Measurements from ENCODE around the gene HGD.
A peak's percentile ranks its signal among the peaks of the same experiment; 100 is the strongest.
"Not testable (repeated sequence)": the region's sequence is repeated elsewhere in the genome, so short reads cannot be mapped to it uniquely, and the experiment has no call there.

The HGD gene

DNA sequence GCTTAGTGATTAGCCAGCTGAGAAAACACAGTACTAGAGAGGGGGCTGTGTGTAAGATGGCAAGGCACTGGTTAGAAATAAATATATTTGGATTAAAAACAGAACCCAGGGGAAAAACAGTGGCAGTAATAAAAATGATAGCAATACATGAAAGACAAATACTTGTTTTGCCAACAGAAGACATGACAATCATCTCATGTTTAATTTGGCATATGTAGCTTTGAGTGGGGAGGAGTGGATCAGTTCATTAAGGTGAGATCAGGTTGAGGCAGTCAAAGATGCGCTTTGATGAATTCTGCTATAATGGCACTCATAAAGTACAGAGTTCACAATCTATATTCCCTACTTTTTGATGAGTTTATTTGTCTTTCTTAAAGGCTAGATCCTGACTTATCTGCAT lies 3.4 kb upstream of the HGD start:
- TF ChIP-seq POLR2A (IDR thresholded peaks at IDR 0.05; ENCODE audit: low read length) = no peak
- no peak for TF ChIP-seq GATA1 (IDR thresholded peaks at IDR 0.05; ENCODE audit: low read depth, low read length)
- no peak for DNase-seq

DNA sequence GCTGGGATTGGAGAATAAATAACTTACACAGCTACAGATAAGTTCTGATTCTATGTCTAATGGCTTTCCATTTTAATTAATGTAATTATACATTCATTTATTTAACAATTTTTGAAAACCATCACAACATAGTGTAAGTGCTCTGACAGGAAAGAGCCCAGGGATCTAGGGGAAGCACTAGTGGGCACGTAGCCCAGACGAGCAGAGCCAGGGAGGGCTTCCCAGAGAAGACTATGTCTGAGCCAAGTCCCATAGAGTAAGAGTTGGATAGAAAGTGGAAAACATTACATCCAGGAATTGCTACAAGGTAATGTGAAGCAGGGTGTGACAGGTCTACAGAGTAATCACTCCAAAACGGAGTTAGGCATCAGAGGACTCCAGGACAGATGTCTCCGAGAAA lies 2.9 kb upstream of the HGD start:
- TF ChIP-seq POLR2A (IDR thresholded peaks at IDR 0.05; ENCODE audit: low read length) (no peak), GATA1 (IDR thresholded peaks at IDR 0.05; ENCODE audit: low read depth, low read length) (no peak)

DNA sequence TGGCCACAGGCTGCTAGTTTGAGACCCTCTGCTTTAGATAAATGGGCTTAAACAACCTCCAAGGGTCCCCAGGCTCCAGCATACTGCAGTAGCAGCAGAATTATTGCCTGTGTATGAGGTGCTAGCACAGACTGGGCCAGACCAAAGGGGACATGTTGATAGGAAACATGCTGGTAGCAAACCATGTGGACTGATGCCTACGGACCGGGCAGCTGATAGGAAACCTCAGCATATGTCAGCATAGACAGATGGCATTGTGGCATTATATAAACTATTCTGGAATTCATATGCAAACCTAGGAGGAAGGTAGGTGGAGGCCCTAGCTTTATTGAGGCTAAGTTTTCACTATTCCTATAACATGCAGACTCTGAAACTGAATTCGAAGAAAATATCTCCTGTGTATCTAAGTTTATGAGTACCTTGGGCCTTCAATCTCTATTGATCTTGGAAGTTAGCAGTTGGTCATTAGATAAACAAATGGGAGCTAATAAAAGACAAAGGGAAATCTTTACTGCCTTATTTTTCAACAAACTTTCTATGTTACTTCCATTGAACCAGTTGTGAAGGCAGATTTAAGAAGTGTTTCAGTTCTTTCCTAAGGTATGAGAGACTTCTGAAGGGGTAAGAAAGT lies 1.7 kb upstream of the HGD start:
- DNase-seq = no peak
- TF ChIP-seq POLR2A (IDR thresholded peaks at IDR 0.05; ENCODE audit: low read length) (no peak), GATA1 (IDR thresholded peaks at IDR 0.05; ENCODE audit: low read depth, low read length) (no peak)

More for the DNA sequence above, 2.9 kb upstream of the HGD start:
- DNase-seq = no peak

DNA sequence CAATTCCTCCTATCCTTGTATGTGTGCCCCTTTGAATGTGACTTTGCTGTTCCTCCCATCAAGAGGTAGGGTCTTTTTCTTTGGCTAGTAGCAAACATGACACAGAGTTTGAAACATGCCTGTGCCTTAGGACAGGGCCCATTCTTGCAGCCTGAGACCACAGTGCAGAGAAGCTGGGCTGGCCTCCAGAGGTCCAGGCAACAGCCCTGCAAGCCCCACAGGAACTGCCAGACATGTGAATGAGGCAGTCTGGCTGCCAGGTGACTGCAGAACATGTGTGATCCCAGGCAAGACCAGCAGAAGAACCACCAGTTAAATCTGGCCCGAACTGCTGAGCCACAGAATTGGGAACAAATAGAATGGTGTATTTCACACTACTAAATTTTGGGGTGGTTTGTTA lies 1.2 kb upstream of the HGD start:
- no peak for DNase-seq
- TF ChIP-seq POLR2A (IDR thresholded peaks at IDR 0.05; ENCODE audit: low read length) (no peak), GATA1 (IDR thresholded peaks at IDR 0.05; ENCODE audit: low read depth, low read length) (no peak)

DNA sequence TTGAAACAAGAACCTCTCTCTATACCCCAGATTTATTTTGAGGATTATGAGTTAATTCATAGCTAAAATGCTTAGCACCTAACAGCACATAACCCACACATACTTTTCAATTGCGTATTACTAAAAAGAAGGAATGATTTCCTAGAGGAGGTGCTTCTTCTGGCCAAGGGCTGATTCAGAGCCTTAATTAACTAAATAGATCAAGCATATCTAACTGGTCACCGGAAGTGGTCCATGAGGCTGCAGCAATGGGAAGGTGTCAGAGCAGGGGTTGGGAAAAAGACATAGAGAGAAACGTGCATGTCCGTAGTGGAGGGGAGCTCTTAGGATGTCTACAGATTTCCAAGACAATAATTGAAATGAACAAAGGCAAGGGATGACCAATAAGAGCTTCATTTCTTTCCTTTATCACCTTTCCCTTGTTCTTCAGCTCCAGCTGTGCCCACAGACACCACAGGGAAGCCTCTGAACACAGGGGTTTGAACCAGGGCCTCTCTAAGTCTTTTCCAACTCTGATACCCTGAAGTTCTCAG lies 467 bp downstream of the HGD start:
- DNase-seq = no peak
- no peak for TF ChIP-seq POLR2A (IDR thresholded peaks at IDR 0.05; ENCODE audit: low read length)
- no peak for TF ChIP-seq GATA1 (IDR thresholded peaks at IDR 0.05; ENCODE audit: low read depth, low read length)

DNA sequence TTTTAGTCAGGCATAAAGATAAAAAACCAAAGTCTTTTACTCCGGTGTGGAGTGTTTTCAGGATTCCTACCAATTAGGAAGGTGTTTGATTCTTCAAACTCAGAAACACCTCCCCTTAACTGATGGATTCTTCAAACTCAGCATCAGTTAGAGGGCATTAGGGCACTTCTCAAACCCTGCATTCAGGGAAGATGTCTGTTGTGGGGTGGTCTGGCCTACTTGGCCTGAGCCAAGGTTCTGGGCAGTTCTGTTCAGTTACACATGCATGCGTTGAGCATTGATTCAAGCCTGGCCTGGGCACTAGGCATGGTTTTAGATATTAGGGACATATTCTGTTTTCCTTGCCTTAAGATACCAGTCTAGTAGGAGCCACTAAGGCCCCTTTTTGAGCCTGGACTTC lies 1.0 kb downstream of the HGD start:
- TF ChIP-seq GATA1 (IDR thresholded peaks at IDR 0.05; ENCODE audit: low read depth, low read length) (no peak), POLR2A (IDR thresholded peaks at IDR 0.05; ENCODE audit: low read length) (no peak)
- no peak for DNase-seq

DNA sequence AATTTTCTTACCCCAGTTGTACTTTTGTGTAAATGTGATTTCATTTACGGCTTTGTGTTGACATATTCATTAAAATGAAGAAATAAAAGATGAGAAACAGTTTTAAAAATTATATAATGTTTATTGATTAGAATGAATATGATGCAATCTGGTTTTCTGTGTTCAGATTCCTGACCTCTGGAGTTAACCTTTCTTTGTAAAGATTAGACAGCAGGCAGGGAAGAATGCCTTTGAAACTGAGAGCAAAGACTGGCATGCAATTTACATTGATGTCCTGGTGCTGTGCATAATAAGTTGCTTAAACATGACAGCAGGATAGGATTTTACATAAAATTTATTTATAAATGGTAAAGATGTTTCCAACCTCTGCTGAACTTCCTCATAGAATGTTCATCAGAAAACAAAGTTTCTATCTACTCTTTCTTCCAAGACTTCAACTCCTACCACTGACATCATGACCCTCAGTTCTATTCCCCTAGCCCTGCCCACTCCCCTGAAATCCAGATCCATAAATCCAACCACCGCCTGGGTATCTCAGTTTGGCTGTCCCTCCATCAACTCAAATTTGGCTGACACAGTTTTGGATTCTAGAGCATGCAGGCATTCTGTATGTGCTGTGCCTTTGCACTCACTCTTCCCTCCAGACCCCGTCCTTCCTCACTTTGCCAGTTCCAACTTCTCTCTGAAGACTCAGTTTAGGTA lies 1.7 kb downstream of the HGD start:
- no peak for DNase-seq
- TF ChIP-seq GATA1 (IDR thresholded peaks at IDR 0.05; ENCODE audit: low read depth, low read length) = no peak
- TF ChIP-seq POLR2A (IDR thresholded peaks at IDR 0.05; ENCODE audit: low read length) = no peak

DNA sequence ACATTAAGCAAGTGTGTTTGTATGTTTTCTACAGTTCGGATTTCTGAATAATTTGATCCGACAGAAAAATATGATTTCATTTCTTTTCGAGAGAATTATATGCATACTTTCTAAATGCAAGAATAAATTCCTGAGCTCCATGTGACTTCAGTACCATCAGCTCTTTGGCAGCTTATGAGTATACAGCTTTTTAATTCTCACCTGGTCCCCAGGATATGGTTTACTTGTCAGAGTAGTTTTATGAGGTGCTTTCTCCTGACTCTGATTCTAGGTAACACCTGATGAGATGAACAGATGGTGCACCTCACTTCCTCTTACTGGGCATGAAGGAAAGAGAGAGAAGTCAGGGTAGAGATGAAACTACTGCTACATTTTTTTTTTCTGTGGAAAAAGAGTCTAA lies 3.1 kb downstream of the HGD start:
- no peak for DNase-seq
- TF ChIP-seq POLR2A (IDR thresholded peaks at IDR 0.05; ENCODE audit: low read length) (no peak), GATA1 (IDR thresholded peaks at IDR 0.05; ENCODE audit: low read depth, low read length) (no peak)

DNA sequence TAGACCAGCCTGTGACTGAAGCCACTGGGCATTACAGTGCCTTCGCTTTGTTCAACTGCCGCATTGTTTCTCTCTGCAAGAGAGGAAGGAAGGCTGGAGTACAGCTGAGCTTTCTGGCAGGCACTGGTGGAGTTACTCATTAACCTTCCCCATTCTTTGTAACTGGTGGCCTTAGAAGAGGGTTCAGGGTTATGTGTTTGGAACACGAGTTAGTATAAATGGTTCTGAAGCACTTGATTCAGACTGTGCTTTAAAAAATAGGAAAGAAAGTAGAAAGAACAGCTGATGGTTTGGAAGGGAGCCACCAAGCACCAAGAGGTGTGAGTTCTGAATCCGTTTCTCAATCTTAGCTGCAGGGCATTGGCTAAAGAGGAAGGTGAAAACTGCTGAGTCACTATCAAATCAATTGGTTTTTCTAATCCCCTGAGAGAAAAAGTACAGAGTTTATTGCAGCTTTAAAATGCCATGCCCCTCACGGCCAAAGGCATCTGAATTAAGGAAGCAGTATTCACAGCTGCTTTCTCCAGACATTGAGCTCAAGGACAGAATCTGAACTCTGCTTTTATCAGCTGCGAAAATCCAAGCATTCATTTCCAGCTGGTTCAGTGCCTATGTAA lies 3.6 kb downstream of the HGD start:
- DNase-seq = peak; percentile 9 to 16

DNA sequence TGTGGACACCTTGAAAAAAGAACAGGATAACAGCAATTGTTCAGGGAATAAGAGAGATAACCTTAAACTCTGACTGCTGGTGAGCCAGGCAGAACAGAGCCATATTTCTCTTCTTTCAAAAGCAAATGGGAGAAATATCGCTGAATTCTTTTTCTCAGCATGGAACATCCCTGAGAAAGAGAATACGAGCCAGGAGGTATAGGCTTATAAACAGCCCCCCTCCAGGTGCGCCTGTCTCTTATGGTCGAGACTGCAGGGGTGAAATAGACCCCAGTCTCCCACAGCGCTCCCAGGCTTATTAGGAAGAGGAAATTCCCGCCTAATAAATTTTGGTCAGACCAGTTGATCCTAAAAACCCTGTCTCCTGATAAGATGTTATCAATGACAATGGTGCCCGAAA lies 4.8 kb downstream of the HGD start:
- DNase-seq = not testable (repeated sequence)

More for the DNA sequence above, 3.6 kb downstream of the HGD start:
- TF ChIP-seq GATA1 (IDR thresholded peaks at IDR 0.05; ENCODE audit: low read depth, low read length) (no peak), POLR2A (IDR thresholded peaks at IDR 0.05; ENCODE audit: low read length) (no peak)

DNA sequence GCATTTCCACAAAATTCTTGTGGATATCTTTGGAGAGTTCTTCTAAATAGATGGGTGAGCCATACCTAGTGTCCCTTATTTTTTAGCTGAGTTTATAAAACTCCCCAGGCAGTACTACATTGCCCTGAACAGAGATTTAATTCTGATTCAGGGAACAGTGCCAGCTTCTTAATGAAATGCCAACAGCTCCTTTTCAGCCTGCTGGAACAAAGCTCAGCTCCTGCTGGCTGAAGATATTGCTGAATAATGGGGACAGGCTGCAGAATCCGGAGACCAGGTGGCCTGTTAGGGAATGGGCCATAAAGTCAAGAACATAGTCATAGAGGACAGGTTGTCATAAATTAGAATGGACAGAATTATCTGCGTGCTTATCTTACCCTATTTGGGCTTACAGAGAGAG lies 8.9 kb downstream of the HGD start:
- no peak for TF ChIP-seq GATA1 (IDR thresholded peaks at IDR 0.05; ENCODE audit: low read depth, low read length)
- TF ChIP-seq POLR2A (IDR thresholded peaks at IDR 0.05; ENCODE audit: low read length) = no peak
- DNase-seq = no peak

DNA sequence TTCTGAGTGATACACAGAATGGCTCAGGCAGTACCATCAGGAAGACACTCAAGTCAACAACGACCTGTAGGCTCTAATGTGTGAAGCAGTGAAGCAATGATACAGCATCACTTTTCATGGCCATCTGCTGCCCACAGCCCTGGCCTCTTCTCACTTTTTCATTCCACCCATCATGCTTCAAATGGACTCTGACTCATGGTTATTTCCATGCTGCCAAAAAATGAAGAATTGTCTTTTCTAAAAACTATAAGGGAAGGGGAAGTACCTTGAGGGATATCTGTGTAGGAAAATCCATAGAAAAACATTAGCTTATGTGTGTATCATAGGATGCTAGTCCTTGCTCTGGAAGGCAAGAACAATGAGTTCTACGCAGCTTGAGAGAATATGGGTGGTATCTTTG lies 11.5 kb downstream of the HGD start:
- TF ChIP-seq GATA1 (IDR thresholded peaks at IDR 0.05; ENCODE audit: low read depth, low read length) (no peak), POLR2A (IDR thresholded peaks at IDR 0.05; ENCODE audit: low read length) (no peak)
- no peak for DNase-seq

DNA sequence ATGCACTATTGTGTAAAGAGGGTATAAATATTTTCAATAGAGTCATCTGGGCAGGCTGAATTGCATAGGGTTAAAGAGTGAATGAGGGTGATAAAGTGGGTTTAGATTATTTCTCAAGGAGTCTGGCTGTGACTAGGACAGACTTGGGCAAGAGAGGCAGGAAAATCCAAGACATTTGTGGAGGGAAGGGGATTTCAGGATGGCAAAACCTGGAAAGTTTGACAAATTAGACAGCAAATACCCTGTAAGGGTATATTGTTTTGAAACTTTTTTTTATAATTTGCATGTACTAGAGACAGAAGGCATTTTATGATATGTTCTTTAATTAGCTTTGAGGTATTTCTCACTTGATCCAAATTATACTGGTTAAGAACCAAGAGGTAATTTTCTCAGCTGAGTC lies 17.1 kb downstream of the HGD start:
- no peak for DNase-seq
- no peak for TF ChIP-seq POLR2A (IDR thresholded peaks at IDR 0.05; ENCODE audit: low read length)
- TF ChIP-seq GATA1 (IDR thresholded peaks at IDR 0.05; ENCODE audit: low read depth, low read length) = no peak

DNA sequence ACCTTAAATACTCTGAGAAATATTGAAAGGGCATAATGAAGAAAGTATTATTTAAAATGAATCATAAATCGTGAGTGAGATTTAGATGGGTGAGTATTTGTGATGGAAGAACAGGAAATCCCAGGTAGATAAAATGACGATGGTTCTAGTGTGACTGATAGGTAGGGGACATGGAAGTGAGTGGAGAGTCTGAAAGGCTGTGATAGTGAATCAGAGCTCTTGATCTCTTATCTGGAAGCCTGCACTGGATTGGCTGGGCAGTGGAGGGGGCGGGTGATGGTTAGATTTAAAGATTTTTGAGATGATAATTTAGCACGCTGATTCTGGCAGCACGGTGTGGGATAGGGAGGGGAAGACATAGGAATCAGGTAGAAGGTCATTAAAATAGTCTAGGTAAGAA lies 20.1 kb downstream of the HGD start:
- DNase-seq = no peak
- TF ChIP-seq POLR2A (IDR thresholded peaks at IDR 0.05; ENCODE audit: low read length) (no peak), GATA1 (IDR thresholded peaks at IDR 0.05; ENCODE audit: low read depth, low read length) (no peak)
